AG04449 (cell line): ENCODE measurements around the gene FAM25A.

Source experiments
- CTCF ChIA-PET: fragments of 350-600 bp; formaldehyde crosslinking; extraction: SDS; loops from one replicate; lab custom pipeline; 2021; ENCODE audit warnings: antibody characterized with exemption; lab: Yijun Ruan, JAX
- POLR2A ChIA-PET: fragments of 400-600, 350-600 bp; formaldehyde crosslinking; extraction: SDS; loops from one replicate; lab custom pipeline; 2020; ENCODE audit warnings: antibody characterized with exemption, inconsistent platforms; lab: Yijun Ruan, JAX
- DNase-seq: peaks from one replicate; pipeline ENCODE4 v3.0.0-alpha.2; 2010; ENCODE audit warnings: low read depth, low spot score
- H3K4me3 ChIP-seq: 2 replicates; pipeline ENCODE4 v1.5.1; 2011; ENCODE audit warnings: low read depth, mild to moderate bottlenecking, control low read depth, low read length
- TF ChIP-seq, protein P1 (sequence below): IDR thresholded peaks from one replicate; pipeline ENCODE4 v1.5.1; 2011; ENCODE audit warnings: mild to moderate bottlenecking, moderate library complexity, low read length, control low read depth, inconsistent platforms; ENCODE audit not compliant: insufficient read depth; ENCODE audit errors: missing control alignments

Gene FAM25A

DNA sequence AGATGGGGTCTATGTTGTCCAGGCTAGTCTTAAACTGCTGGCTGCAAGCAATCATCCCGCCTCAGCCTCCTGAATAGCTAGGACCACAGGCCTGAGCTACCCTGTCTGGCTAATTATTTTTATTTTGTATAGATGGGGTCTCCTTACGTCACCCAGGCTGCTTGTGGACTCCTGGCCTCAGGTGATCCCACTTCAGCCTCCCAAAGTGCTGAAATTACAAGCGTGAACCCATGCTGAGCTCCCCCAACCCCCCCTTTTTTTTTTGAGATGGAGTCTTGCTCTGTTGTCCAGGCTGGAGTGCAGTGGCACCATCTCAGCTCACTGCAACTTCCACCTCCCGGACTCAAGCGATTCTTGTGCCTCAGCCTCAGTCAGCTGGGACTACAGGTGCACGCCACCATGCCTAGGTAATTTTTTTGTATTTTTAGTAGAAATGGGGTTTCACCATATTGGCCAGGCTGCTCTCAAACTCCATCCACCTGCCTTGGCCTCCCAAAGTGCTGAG is 25.4 kb downstream of the FAM25A start:
- POLR2A ChIA-PET, result no interaction called here
- DNase-seq, result no peak
- TF ChIP-seq, protein P1, sequence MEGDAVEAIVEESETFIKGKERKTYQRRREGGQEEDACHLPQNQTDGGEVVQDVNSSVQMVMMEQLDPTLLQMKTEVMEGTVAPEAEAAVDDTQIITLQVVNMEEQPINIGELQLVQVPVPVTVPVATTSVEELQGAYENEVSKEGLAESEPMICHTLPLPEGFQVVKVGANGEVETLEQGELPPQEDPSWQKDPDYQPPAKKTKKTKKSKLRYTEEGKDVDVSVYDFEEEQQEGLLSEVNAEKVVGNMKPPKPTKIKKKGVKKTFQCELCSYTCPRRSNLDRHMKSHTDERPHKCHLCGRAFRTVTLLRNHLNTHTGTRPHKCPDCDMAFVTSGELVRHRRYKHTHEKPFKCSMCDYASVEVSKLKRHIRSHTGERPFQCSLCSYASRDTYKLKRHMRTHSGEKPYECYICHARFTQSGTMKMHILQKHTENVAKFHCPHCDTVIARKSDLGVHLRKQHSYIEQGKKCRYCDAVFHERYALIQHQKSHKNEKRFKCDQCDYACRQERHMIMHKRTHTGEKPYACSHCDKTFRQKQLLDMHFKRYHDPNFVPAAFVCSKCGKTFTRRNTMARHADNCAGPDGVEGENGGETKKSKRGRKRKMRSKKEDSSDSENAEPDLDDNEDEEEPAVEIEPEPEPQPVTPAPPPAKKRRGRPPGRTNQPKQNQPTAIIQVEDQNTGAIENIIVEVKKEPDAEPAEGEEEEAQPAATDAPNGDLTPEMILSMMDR, result no peak
- H3K4me3 ChIP-seq, result no peak overlapping the region
- CTCF ChIA-PET, result no interaction called here

DNA sequence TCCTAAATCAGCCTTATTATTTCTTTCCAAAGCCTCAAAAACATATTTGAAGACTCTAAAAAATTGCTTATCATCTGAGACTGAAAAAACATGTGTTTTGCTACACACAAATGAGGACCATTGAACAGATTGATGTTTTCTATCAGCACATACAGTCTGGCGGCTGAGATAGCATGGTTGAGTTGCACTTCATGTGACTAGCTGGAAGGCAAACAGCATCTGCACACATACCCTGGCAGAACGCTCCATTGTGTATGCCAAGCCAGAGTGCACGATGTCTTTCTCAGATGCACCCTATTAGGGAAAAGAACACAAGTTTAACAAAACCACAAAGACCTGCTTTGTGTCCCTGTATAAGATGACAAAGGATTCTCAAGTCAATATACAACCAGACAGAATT is 33.0 kb downstream of the FAM25A start:
- ChIA-PET POLR2A (no interaction called here), CTCF (interaction anchor here (0.9 to 2.5 kb wide), 5 partner anchors 14 to 115 kb away, joined by 3 to 11 read pairs (median 3); no protein-coding TSS in a partner anchor)
- no peak for DNase-seq
- TF ChIP-seq, protein P1, result no peak
- H3K4me3 ChIP-seq, result no peak overlapping the region

GRCh38 chr10:87053577-87054181 is 33.6 kb downstream of the FAM25A start:
- no peak for DNase-seq
- ChIA-PET POLR2A (no interaction called here), CTCF (interaction anchor here (0.9 to 2.5 kb wide), 8 partner anchors 11 to 115 kb away, joined by 3 to 11 read pairs (median 3); no protein-coding TSS in a partner anchor)
- TF ChIP-seq, protein P1, result no peak
- H3K4me3 ChIP-seq, result no peak overlapping the region

DNA sequence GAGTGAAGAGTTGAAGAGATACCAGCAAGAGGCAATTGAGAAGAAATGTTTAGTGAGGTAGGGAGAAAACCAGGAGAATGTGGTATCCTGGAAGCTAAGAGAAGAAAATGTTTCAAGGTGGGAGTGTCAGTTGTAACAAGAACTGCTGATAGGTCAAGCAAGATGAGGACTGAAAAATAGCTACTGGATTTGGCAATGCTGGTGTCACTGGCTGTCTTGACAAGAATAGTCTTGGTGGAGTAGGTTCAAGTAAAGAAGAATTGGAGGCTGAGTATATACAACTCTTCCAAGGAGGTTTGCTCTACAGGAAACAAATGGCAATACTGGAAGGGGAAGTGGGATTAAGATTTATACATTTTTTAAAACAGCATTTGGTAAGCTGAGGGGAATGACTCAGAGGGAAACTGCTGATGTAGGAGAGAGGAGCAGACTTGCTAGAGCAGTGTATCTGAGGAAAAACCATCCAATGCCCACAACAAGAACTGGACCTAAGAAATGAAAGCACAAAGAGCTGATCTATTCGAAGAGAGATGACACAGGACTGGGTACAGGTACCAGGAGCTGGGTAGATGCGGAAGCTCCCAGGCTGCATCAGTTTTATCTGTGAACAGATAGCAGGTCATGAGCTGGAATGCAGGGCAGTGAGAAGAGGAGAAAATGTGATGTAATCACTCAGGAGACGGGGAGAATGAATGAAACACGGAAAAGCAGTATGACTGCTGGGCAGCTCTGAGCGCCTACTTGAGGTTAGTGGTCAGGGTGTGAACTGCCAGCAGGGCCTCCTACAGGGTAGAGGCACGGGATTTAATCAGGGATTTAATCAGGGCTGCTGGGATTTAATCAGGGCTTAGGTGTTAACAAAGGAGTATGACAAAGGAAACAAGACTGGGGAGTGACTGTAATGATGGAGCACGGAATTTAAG is 34.5 kb downstream of the FAM25A start:
- ChIA-PET CTCF (interaction anchor here (0.6 to 2.5 kb wide), 12 partner anchors 12 to 520 kb away, joined by 3 to 11 read pairs (median 3); no protein-coding TSS in a partner anchor), POLR2A (interaction anchor here (0.7 kb wide), 1 partner anchor 18 kb away, joined by 5 read pairs; no protein-coding TSS in a partner anchor)
- no peak overlapping the region for H3K4me3 ChIP-seq
- TF ChIP-seq, protein P1, result peak; percentile 15
- DNase-seq, result peak; percentile 21

GRCh38 chr10:87058171-87058570 is 38.1 kb downstream of the FAM25A start:
- TF ChIP-seq, protein P1, result no peak
- no peak overlapping the region for H3K4me3 ChIP-seq
- DNase-seq, result no peak
- ChIA-PET CTCF (no interaction called here), POLR2A (no interaction called here)

- H3K4me3 ChIP-seq, result no peak overlapping the region
- TF ChIP-seq, protein P1, result no peak
- no peak for DNase-seq
- POLR2A ChIA-PET, result no interaction called here
- CTCF ChIA-PET, result no interaction called here
Measured at GRCh38 chr10:87059401-87059800, 39.3 kb downstream of the FAM25A start.
